SK-N-SH (cell line): ENCODE data around the gene PCNA. TPM values are rescaled to one million over a fixed set of nuclear protein-coding genes. Genes with fewer than 3 reads are reported as not detected.

Experiments used
- CTCF ChIA-PET: fragments of 300-600, 350-600 bp; formaldehyde crosslinking; extraction: SDS; loops from one replicate; lab custom pipeline; 2021; lab: Yijun Ruan, JAX
- POLR2A ChIA-PET: fragments of 350-600 bp; sonication (Branson Sonifier 250); formaldehyde crosslinking; extraction: SDS; loops from one replicate; lab custom pipeline; 2020; ENCODE audit warnings: antibody characterized with exemption, inconsistent platforms; lab: Yijun Ruan, JAX
- DNase-seq: peaks from one replicate; pipeline ENCODE4 v3.0.0; 2012
- H2AFZ ChIP-seq: fragments of 200-600 bp; sonication (generic); 2 replicates; pipeline ENCODE4 v1.8.1; 2016; ENCODE audit warnings: antibody characterized with exemption, mild to moderate bottlenecking, low read depth
- H3F3A ChIP-seq: fragments of 200-600 bp; sonication (generic); replicated peaks from 2 replicates; pipeline ENCODE3; 2016; ENCODE audit warnings: antibody characterized with exemption, mild to moderate bottlenecking; ENCODE audit not compliant: insufficient read depth
- H3K27ac ChIP-seq, 2 experiments: fragments of 200-500 bp in 1 of 2; fragments of 200-600 bp in 1 of 2; sonication (Bioruptor generic) in 1 of 2; sonication (generic), shearing (Covaris generic) in 1 of 2; 2 replicates each; pipeline versions ENCODE4 v1.5.1 to v1.6.1; 2014 to 2016; ENCODE audit warnings: low read depth in 2 of 2, inconsistent platforms in 1 of 2, low read length in 1 of 2, mild to moderate bottlenecking in 1 of 2, mixed read lengths in 1 of 2
- H3K27me3 ChIP-seq: fragments of 200-600 bp; sonication (generic), shearing (Covaris generic); 2 replicates; pipeline ENCODE4 v1.6.1; 2016; ENCODE audit warnings: mixed run types; ENCODE audit not compliant: insufficient read depth
- H3K36me3 ChIP-seq, 2 experiments: fragments of 200-500 bp in 1 of 2; fragments of 200-600 bp in 1 of 2; sonication (Bioruptor generic) in 1 of 2; sonication (generic) in 1 of 2; replicated peaks in 1 of 2; 2 replicates each; pipeline versions ENCODE3 to v1.5.1; 2014 to 2016; ENCODE audit warnings: low read length in 1 of 2, mild to moderate bottlenecking in 1 of 2; ENCODE audit not compliant: insufficient read depth in 2 of 2, control insufficient read depth in 1 of 2
- H3K4me1 ChIP-seq, 2 experiments: fragments of 200-500 bp in 1 of 2; fragments of 200-600 bp in 1 of 2; sonication (Bioruptor generic) in 1 of 2; sonication (generic), shearing (Covaris generic) in 1 of 2; 2 replicates each; pipeline versions ENCODE4 v1.5.1 to v1.6.1; 2014 to 2016; ENCODE audit warnings: low read depth in 1 of 2, low read length in 1 of 2, mixed run types in 1 of 2; ENCODE audit not compliant: insufficient read depth in 2 of 2, control insufficient read depth in 1 of 2
- H3K4me2 ChIP-seq: fragments of 200-600 bp; sonication (generic), shearing (Covaris generic); 2 replicates; pipeline ENCODE4 v1.6.1; 2017; ENCODE audit warnings: mixed run types
- H3K4me3 ChIP-seq, 2 experiments: fragments of 200-500 bp in 1 of 2; fragments of 200-600 bp in 1 of 2; sonication (Bioruptor generic) in 1 of 2; sonication (generic), shearing (Covaris generic) in 1 of 2; 2 replicates each; pipeline versions ENCODE4 v1.5.1 to v1.8.1; 2014 to 2016; ENCODE audit warnings: low read depth in 2 of 2, inconsistent platforms in 1 of 2, low read length in 1 of 2, mild to moderate bottlenecking in 1 of 2, mixed read lengths in 1 of 2, moderate library complexity in 1 of 2
- H3K79me2 ChIP-seq: fragments of 200-600 bp; sonication (generic); 2 replicates; pipeline ENCODE4 v1.8.1; 2017; ENCODE audit warnings: mild to moderate bottlenecking; ENCODE audit not compliant: insufficient read depth
- H3K9ac ChIP-seq: fragments of 200-600 bp; sonication (generic); 2 replicates; pipeline ENCODE4 v1.6.1; 2017; ENCODE audit warnings: mixed run types
- H3K9me2 ChIP-seq: fragments of 200-600 bp; sonication (generic); 2 replicates; pipeline ENCODE4 v1.6.1; 2017; ENCODE audit warnings: mixed run types
- H3K9me3 ChIP-seq: fragments of 200-600 bp; sonication (generic); 2 replicates; pipeline ENCODE4 v1.6.1; 2017; ENCODE audit warnings: mixed run types, mild to moderate bottlenecking, moderate library complexity
- H4K20me1 ChIP-seq: fragments of 200-600 bp; sonication (generic); 2 replicates; pipeline ENCODE4 v1.6.1; 2017; ENCODE audit warnings: mild to moderate bottlenecking, mixed run types; ENCODE audit not compliant: insufficient read depth
- CTCF ChIP-seq: fragments of 200-600 bp; sonication (generic); IDR thresholded peaks from 2 replicates; pipeline ENCODE4 v1.6.1; 2017; ENCODE audit warnings: antibody characterized with exemption, mild to moderate bottlenecking, moderate library complexity
- FOXM1 ChIP-seq: IDR thresholded peaks from 2 replicates; pipeline ENCODE4 v1.4.0; 2012; ENCODE audit warnings: low read depth, mild to moderate bottlenecking
- GABPA ChIP-seq: IDR thresholded peaks from 2 replicates; pipeline ENCODE4 v1.4.0; 2012; ENCODE audit warnings: low read depth, mild to moderate bottlenecking
- GATA2 ChIP-seq: sonication (generic); formaldehyde crosslinking; IDR thresholded peaks from 2 replicates; pipeline ENCODE4 v1.5.0; 2020; ENCODE audit warnings: mild to moderate bottlenecking, missing genetic modification reagents
- JUND ChIP-seq: IDR thresholded peaks from 2 replicates; pipeline ENCODE4 v1.4.0; 2012
- MEF2A ChIP-seq: IDR thresholded peaks from 2 replicates; pipeline ENCODE4 v1.4.0; 2012; ENCODE audit warnings: low read depth, borderline replicate concordance
- NRF1 ChIP-seq: IDR thresholded peaks from 2 replicates; pipeline ENCODE4 v1.6.1; 2012; ENCODE audit warnings: low read depth, mild to moderate bottlenecking, low read length
- POLR2AphosphoS5 ChIP-seq: IDR thresholded peaks from 2 replicates; pipeline ENCODE4 v1.6.1; 2012; ENCODE audit warnings: low read depth, low read length
- RAD21 ChIP-seq: IDR thresholded peaks from 2 replicates; pipeline ENCODE4 v1.6.1; 2012; ENCODE audit warnings: mild to moderate bottlenecking, low read length
- RCOR1 ChIP-seq: fragments of 150-350 bp; IDR thresholded peaks from 2 replicates; pipeline ENCODE4 v1.6.1; 2017; ENCODE audit warnings: antibody characterized with exemption, low read length
- REST ChIP-seq: IDR thresholded peaks from 2 replicates; pipeline ENCODE4 v1.6.1; 2012; ENCODE audit warnings: mild to moderate bottlenecking, low read depth, low read length, moderate library complexity
- RXRA ChIP-seq: IDR thresholded peaks from 2 replicates; pipeline ENCODE4 v1.4.0; 2012; ENCODE audit warnings: low read depth, mild to moderate bottlenecking, borderline replicate concordance
- SIN3A ChIP-seq: IDR thresholded peaks from 2 replicates; pipeline ENCODE4 v1.6.1; 2012; ENCODE audit warnings: low read depth, mild to moderate bottlenecking, low read length, moderate library complexity, borderline replicate concordance
- SMC3 ChIP-seq: IDR thresholded peaks from 2 replicates; pipeline ENCODE4 v1.6.1; 2012; ENCODE audit warnings: low read depth, low read length, improper control_type of control experiment
- TAF1 ChIP-seq: IDR thresholded peaks from 2 replicates; pipeline ENCODE4 v1.6.1; 2012; ENCODE audit warnings: low read depth, mild to moderate bottlenecking, low read length, moderate library complexity, borderline replicate concordance
- TCF12 ChIP-seq: IDR thresholded peaks from 2 replicates; pipeline ENCODE4 v1.4.0; 2012
- USF2 ChIP-seq: fragments of 150-350 bp; IDR thresholded peaks from 2 replicates; pipeline ENCODE4 v1.6.1; 2017; ENCODE audit warnings: antibody characterized with exemption, low read length, low read depth, borderline replicate concordance
- ZBTB33 ChIP-seq: IDR thresholded peaks from 2 replicates; pipeline ENCODE4 v1.4.0; 2012; ENCODE audit warnings: low read depth, borderline replicate concordance
- WGBS: methylation state at CpG from one replicate; pipeline ENCODE4 v1.1.6; 2017; ENCODE audit warnings: low lambda C conversion rate; 5-methylcytosine and 5-hydroxymethylcytosine counted together
- polyA plus RNA-seq, 3 experiments: library from polyadenylated mRNA; depleted of rRNA; stranded (reverse); fragments of >200 nt; gene quantifications; 2 replicates each; pipeline ENCODE4 v1.2.3, GENCODE V29; 2012

Gene PCNA
- polyA plus RNA-seq, 1 of the 3 experiments (the other 2 are of a cell fraction) = 185 TPM

GRCh38 chr20:5133998-5134397 lies 14.2 kb upstream of the PCNA start:
- H3K4me1 ChIP-seq = peaks cover 0 to 6% of the 10 kb centered on the region in 2 experiments; a peak in 1 of 4 replicates
- no peaks in the 10 kb centered on the region for H3K27me3 ChIP-seq
- no peak for TF ChIP-seq USF2
- TF ChIP-seq REST = no peak
- TF ChIP-seq RXRA = no peak
- no peak for TF ChIP-seq ZBTB33
- no peak for TF ChIP-seq GATA2 (CRISPR knock-in tag)
- no peak for TF ChIP-seq NRF1
- TF ChIP-seq SMC3 = no peak
- TF ChIP-seq SIN3A = no peak
- no peak for TF ChIP-seq TAF1
- no peak for TF ChIP-seq FOXM1
- TF ChIP-seq TCF12 = no peak
- TF ChIP-seq POLR2AphosphoS5 = no peak
- no peak for TF ChIP-seq JUND
- TF ChIP-seq RCOR1 = no peak
- no peak for TF ChIP-seq MEF2A
- TF ChIP-seq CTCF = no peak
- TF ChIP-seq GABPA = no peak
- TF ChIP-seq RAD21 = no peak
- H3K4me2 ChIP-seq = no peak overlapping the region
- no peak overlapping the region for H3K4me3 ChIP-seq
- H3K9me3 ChIP-seq = no peaks in the 10 kb centered on the region
- H3K27ac ChIP-seq = no peak overlapping the region
- ChIA-PET CTCF (interaction anchor here (1.0 to 2.1 kb wide), 2 partner anchors 11 to 58 kb away, joined by 3 to 5 read pairs; no protein-coding TSS in a partner anchor), POLR2A (no interaction called here)
- peaks cover 20% of the 10 kb centered on the region; the same call in 1 of the 2 replicates for H4K20me1 ChIP-seq
- H3F3A ChIP-seq = no peaks in the 10 kb centered on the region
- H3K79me2 ChIP-seq = peaks cover 94% of the 10 kb centered on the region
- 96% methylated on average over 6 of the region's 6 CpGs for whole genome bisulfite sequencing
- H3K36me3 ChIP-seq = no peaks in the 10 kb centered on the region
- no peak overlapping the region for H3K9ac ChIP-seq
- no peaks in the 10 kb centered on the region for H3K9me2 ChIP-seq
- no peak for DNase-seq
- H2AFZ ChIP-seq = no peak overlapping the region
